HEK293 (cell line): ENCODE data around the gene FBL.

ENCODE experiments used
- CTCF ChIA-PET: fragments of 350-600 bp; formaldehyde crosslinking; extraction: SDS; loops from one replicate; lab custom pipeline; 2021; ENCODE audit warnings: antibody characterized with exemption; lab: Yijun Ruan, JAX
- POLR2A ChIA-PET: fragments of 300-600 bp; formaldehyde crosslinking; extraction: SDS; loops from one replicate; lab custom pipeline; 2020; ENCODE audit warnings: antibody characterized with exemption, inconsistent platforms; lab: Yijun Ruan, JAX
- H3K27ac ChIP-seq: fragments of 200-500 bp; sonication (Bioruptor generic); 2 replicates; pipeline ENCODE4 v1.5.1; 2014; ENCODE audit warnings: low read depth, low read length, control low read depth, inconsistent platforms; ENCODE audit errors: extremely low read depth
- H3K36me3 ChIP-seq, 2 experiments: fragments of 200-500 bp in 1 of 2; sonication (Bioruptor generic) in 1 of 2; 1 replicate in 1 of 2; 2 replicates in 1 of 2; pipeline ENCODE4 v1.5.1; 2014 to 2017; ENCODE audit warnings: inconsistent platforms in 2 of 2, low read length in 2 of 2; ENCODE audit not compliant: control insufficient read depth in 2 of 2, insufficient read depth in 1 of 2
- H3K4me1 ChIP-seq: fragments of 200-500 bp; sonication (Bioruptor generic); 2 replicates; pipeline ENCODE4 v1.5.1; 2014; ENCODE audit warnings: mild to moderate bottlenecking, low read length, inconsistent platforms; ENCODE audit not compliant: control insufficient read depth, insufficient read depth
- H3K4me3 ChIP-seq: 2 replicates; pipeline ENCODE4 v1.5.1; 2011; ENCODE audit warnings: low read depth, mild to moderate bottlenecking, control low read depth, low read length, moderate library complexity
- H3K9me3 ChIP-seq: fragments of 200-500 bp; sonication (Bioruptor generic); 2 replicates; pipeline ENCODE4 v1.5.1; 2014; ENCODE audit warnings: low read depth, low read length, inconsistent platforms; ENCODE audit not compliant: control insufficient read depth, insufficient read depth
- GFI1B ChIP-seq: fragments of 450-650 bp; formaldehyde crosslinking; IDR thresholded peaks from 2 replicates; pipeline ENCODE4 v1.5.1; 2016; ENCODE audit warnings: missing biosample characterization, missing genetic modification characterization
- GLIS2 ChIP-seq: fragments of 450-650 bp; formaldehyde crosslinking; IDR thresholded peaks from 2 replicates; pipeline ENCODE4 v1.5.1; 2016; ENCODE audit warnings: missing biosample characterization, missing genetic modification characterization
- IKZF3 ChIP-seq: fragments of 450-650 bp; IDR thresholded peaks from 2 replicates; pipeline ENCODE4 v1.5.0; 2018; ENCODE audit warnings: missing biosample characterization, mild to moderate bottlenecking, missing genetic modification characterization, moderate library complexity
- PRDM1 ChIP-seq: fragments of 450-650 bp; formaldehyde crosslinking; IDR thresholded peaks from 2 replicates; pipeline ENCODE4; 2016; ENCODE audit warnings: missing biosample characterization, missing genetic modification characterization
- RBAK ChIP-seq: fragments of 450-650 bp; formaldehyde crosslinking; IDR thresholded peaks from 2 replicates; pipeline ENCODE4 v1.5.1; 2016; ENCODE audit warnings: missing biosample characterization, missing genetic modification characterization
- YY1 ChIP-seq: fragments of 450-650 bp; formaldehyde crosslinking; IDR thresholded peaks from 2 replicates; pipeline ENCODE4 v1.5.1; 2018; ENCODE audit warnings: missing biosample characterization, missing genetic modification characterization
- ZBTB20 ChIP-seq: fragments of 450-650 bp; formaldehyde crosslinking; IDR thresholded peaks from 2 replicates; pipeline ENCODE4 v1.5.1; 2016; ENCODE audit warnings: missing biosample characterization, missing genetic modification characterization
- ZBTB48 ChIP-seq: fragments of 450-650 bp; formaldehyde crosslinking; IDR thresholded peaks from 2 replicates; pipeline ENCODE4 v1.5.1; 2016; ENCODE audit warnings: missing biosample characterization, missing genetic modification characterization
- ZNF133 ChIP-seq: fragments of 450-650 bp; formaldehyde crosslinking; IDR thresholded peaks from 2 replicates; pipeline ENCODE4 v1.5.1; 2016; ENCODE audit warnings: missing biosample characterization, missing genetic modification characterization
- ZNF157 ChIP-seq: fragments of 450-650 bp; formaldehyde crosslinking; IDR thresholded peaks from 2 replicates; pipeline ENCODE4 v1.5.1; 2016; ENCODE audit warnings: missing biosample characterization, missing genetic modification characterization
- ZNF175 ChIP-seq: fragments of 450-650 bp; formaldehyde crosslinking; IDR thresholded peaks from 2 replicates; pipeline ENCODE4 v1.5.1; 2016; ENCODE audit warnings: missing biosample characterization, missing genetic modification characterization
- ZNF184 ChIP-seq: fragments of 450-650 bp; IDR thresholded peaks from 2 replicates; pipeline ENCODE4 v1.5.1; 2018; ENCODE audit warnings: missing biosample characterization, mild to moderate bottlenecking, missing genetic modification characterization
- ZNF214 ChIP-seq: fragments of 450-650 bp; formaldehyde crosslinking; IDR thresholded peaks from 2 replicates; pipeline ENCODE4 v1.5.1; 2017; ENCODE audit warnings: missing biosample characterization, mild to moderate bottlenecking, missing genetic modification characterization, borderline replicate concordance
- ZNF239 ChIP-seq: fragments of 450-650 bp; formaldehyde crosslinking; IDR thresholded peaks from 2 replicates; pipeline ENCODE4 v1.5.1; 2016; ENCODE audit warnings: missing biosample characterization, missing genetic modification characterization
- ZNF266 ChIP-seq: fragments of 450-650 bp; formaldehyde crosslinking; IDR thresholded peaks from 2 replicates; pipeline ENCODE4 v1.5.1; 2016; ENCODE audit warnings: missing biosample characterization, missing genetic modification characterization, low read depth
- ZNF311 ChIP-seq: fragments of 450-650 bp; formaldehyde crosslinking; IDR thresholded peaks from 2 replicates; pipeline ENCODE4 v1.5.1; 2017; ENCODE audit warnings: missing biosample characterization, missing genetic modification characterization, borderline replicate concordance
- ZNF473 ChIP-seq: fragments of 450-650 bp; formaldehyde crosslinking; IDR thresholded peaks from 2 replicates; pipeline ENCODE4 v1.5.1; 2017; ENCODE audit warnings: missing biosample characterization, missing genetic modification characterization
- ZNF530 ChIP-seq: fragments of 450-650 bp; formaldehyde crosslinking; IDR thresholded peaks from 2 replicates; pipeline ENCODE4 v1.5.1; 2016; ENCODE audit warnings: low read depth, missing biosample characterization, missing genetic modification characterization
- ZNF623 ChIP-seq: fragments of 450-650 bp; formaldehyde crosslinking; IDR thresholded peaks from 2 replicates; pipeline ENCODE4 v1.5.1; 2016; ENCODE audit warnings: missing biosample characterization, missing genetic modification characterization
- ZNF626 ChIP-seq: fragments of 450-650 bp; sonication (Bioruptor Pico); formaldehyde crosslinking; IDR thresholded peaks from 2 replicates; pipeline ENCODE4 v1.5.1; 2018; ENCODE audit warnings: missing biosample characterization, missing genetic modification characterization, inconsistent platforms
- ZNF701 ChIP-seq: fragments of 450-650 bp; formaldehyde crosslinking; IDR thresholded peaks from 2 replicates; pipeline ENCODE4 v1.5.1; 2016; ENCODE audit warnings: missing biosample characterization, missing genetic modification characterization
- ZNF768 ChIP-seq: fragments of 450-650 bp; formaldehyde crosslinking; IDR thresholded peaks from 2 replicates; pipeline ENCODE4 v1.5.1; 2018; ENCODE audit warnings: missing biosample characterization, mild to moderate bottlenecking, missing genetic modification characterization
- ZNF785 ChIP-seq: fragments of 450-650 bp; formaldehyde crosslinking; IDR thresholded peaks from 2 replicates; pipeline ENCODE4 v1.5.1; 2016; ENCODE audit warnings: missing biosample characterization, missing genetic modification characterization
- ZNF837 ChIP-seq: fragments of 450-650 bp; formaldehyde crosslinking; IDR thresholded peaks from 2 replicates; pipeline ENCODE4 v1.5.1; 2016; ENCODE audit warnings: missing biosample characterization, missing genetic modification characterization
- TF ChIP-seq, protein P1 (sequence below): fragments of 450-650 bp; IDR thresholded peaks from 2 replicates; pipeline ENCODE4 v1.5.1; 2018; ENCODE audit warnings: missing biosample characterization, mild to moderate bottlenecking, missing genetic modification characterization
- TF ChIP-seq, protein P2 (sequence below): fragments of 450-650 bp; formaldehyde crosslinking; IDR thresholded peaks from 2 replicates; pipeline ENCODE4 v1.5.1; 2016; ENCODE audit warnings: missing biosample characterization, missing genetic modification characterization
- TF ChIP-seq, protein P3 (sequence below): fragments of 450-650 bp; formaldehyde crosslinking; IDR thresholded peaks from 2 replicates; pipeline ENCODE4 v1.5.1; 2016; ENCODE audit warnings: missing biosample characterization, missing genetic modification characterization
- TF ChIP-seq, protein P4 (sequence below): fragments of 450-650 bp; formaldehyde crosslinking; conservative IDR thresholded peaks from 2 replicates; pipeline ENCODE4 v1.5.1; 2016; ENCODE audit warnings: low read depth, missing biosample characterization, missing genetic modification characterization

The FBL gene

DNA sequence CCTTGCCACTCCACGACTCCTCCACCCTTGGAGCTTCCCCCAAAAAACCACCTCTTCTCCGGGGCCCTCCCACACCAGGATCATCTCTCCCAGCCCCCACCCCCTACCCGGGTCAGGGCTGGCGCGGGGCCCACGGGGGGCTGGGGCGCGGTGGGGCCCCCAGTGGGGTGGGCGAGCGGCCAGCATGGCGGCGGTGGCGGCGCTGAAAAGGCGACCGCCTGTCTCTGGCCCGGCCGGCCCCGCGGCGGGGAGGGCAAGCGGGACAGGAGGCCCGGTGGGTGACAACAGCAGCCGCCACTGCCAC, 13.1 kb downstream of the FBL start (continued):
- TF ChIP-seq ZNF701 = no peak
- 0 out of 2 replicates have a peak, but pooled peaks have one; percentile 73 for TF ChIP-seq ZNF785 (tag by site-specific recombination)
- no peak for TF ChIP-seq ZNF473 (tag by site-specific recombination)
- TF ChIP-seq, protein P1, sequence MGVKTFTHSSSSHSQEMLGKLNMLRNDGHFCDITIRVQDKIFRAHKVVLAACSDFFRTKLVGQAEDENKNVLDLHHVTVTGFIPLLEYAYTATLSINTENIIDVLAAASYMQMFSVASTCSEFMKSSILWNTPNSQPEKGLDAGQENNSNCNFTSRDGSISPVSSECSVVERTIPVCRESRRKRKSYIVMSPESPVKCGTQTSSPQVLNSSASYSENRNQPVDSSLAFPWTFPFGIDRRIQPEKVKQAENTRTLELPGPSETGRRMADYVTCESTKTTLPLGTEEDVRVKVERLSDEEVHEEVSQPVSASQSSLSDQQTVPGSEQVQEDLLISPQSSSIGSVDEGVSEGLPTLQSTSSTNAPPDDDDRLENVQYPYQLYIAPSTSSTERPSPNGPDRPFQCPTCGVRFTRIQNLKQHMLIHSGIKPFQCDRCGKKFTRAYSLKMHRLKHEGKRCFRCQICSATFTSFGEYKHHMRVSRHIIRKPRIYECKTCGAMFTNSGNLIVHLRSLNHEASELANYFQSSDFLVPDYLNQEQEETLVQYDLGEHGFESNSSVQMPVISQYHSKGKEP = peak; percentile 60; the same call in 1 of the 2 replicates
- 0 out of 2 replicates have a peak, but pooled peaks have one; percentile 0 for TF ChIP-seq RBAK
- no peak for TF ChIP-seq GLIS2 (tag by site-specific recombination)
- peak; percentile 79 for TF ChIP-seq YY1
- TF ChIP-seq ZNF626 (tag by site-specific recombination) = no peak
- no peak for TF ChIP-seq ZNF214 (tag by site-specific recombination)
- TF ChIP-seq, protein P2, sequence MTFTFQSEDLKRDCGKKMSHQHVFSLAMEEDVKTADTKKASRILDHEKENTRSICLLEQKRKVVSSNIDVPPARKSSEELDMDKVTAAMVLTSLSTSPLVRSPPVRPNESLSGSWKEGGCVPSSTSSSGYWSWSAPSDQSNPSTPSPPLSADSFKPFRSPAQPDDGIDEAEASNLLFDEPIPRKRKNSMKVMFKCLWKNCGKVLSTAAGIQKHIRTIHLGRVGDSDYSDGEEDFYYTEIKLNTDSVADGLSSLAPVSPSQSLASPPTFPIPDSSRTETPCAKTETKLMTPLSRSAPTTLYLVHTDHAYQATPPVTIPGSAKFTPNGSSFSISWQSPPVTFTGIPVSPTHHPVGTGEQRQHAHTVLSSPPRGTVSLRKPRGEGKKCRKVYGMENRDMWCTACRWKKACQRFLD = peak; percentile 86; the same call in 1 of the 2 replicates
- TF ChIP-seq, protein P3, sequence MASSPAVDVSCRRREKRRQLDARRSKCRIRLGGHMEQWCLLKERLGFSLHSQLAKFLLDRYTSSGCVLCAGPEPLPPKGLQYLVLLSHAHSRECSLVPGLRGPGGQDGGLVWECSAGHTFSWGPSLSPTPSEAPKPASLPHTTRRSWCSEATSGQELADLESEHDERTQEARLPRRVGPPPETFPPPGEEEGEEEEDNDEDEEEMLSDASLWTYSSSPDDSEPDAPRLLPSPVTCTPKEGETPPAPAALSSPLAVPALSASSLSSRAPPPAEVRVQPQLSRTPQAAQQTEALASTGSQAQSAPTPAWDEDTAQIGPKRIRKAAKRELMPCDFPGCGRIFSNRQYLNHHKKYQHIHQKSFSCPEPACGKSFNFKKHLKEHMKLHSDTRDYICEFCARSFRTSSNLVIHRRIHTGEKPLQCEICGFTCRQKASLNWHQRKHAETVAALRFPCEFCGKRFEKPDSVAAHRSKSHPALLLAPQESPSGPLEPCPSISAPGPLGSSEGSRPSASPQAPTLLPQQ (tag by site-specific recombination) = no peak; the same call in 1 of the 2 replicates
- TF ChIP-seq ZNF837 (tag by site-specific recombination) = 0 out of 2 replicates have a peak, but pooled peaks have one; percentile 19
- TF ChIP-seq IKZF3 (tag by site-specific recombination) = peak; percentile 9
- 0 out of 2 replicates have a peak, but pooled peaks have one; percentile 76 for TF ChIP-seq ZNF184
- 0 out of 2 replicates have a peak, but pooled peaks have one; percentile 6 for TF ChIP-seq ZNF530 (tag by site-specific recombination)
- no peak for TF ChIP-seq PRDM1

DNA sequence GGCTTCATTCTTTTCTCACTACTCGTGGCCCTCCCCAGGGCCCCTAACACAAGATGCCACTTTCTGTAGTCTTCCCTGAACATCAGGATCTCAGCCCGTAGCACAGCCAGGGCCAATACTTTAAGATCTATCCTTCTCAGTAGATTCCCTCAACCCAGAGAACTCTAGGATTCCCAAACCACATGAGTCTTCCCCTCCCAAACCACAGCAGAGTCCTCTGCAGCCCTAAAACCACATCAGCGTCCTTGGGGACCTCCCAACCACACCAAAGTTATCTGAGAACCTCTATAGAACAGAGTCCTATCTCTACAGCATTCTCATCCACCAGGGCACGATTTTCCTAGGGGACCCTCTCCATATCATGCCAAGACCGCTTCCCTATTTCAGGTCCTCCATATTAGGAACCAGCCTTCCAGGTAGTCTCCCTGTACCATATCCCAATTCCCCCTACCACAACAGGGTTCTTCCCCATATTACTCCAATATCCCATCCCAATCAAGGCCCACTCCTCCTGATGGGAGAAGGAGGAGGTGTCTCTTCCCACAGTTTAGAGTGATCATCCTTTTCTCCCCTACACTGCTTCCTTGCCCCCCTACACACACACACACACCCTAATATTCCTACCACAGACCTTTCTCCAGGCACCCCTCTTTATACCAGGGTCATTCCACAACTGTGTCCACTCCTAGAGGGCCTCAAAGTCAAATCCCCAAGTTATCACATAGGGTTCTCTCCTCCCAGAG, 13.7 kb downstream of the FBL start:
- no peaks in the 10 kb centered on the region for H3K9me3 ChIP-seq
- ChIA-PET CTCF (interaction anchor here (2.1 to 2.2 kb wide), 3 partner anchors 12 to 138 kb away, joined by 6 to 63 read pairs (median 16); partner anchors contain the start of genes FBL and PSMC4), POLR2A (interaction anchor here (1.1 to 2.2 kb wide), 4 partner anchors 8 to 28 kb away, joined by 4 to 124 read pairs (median 18); partner anchors contain the start of gene FBL)
- H3K36me3 ChIP-seq = peaks cover 79 to 80% of the 10 kb centered on the region in 2 experiments
- H3K4me3 ChIP-seq = peak overlapping the region; percentile 64
- peaks cover 18% of the 10 kb centered on the region for H3K4me1 ChIP-seq
- peak overlapping the region; percentile 95 for H3K27ac ChIP-seq
- TF ChIP-seq ZNF311 (tag by site-specific recombination) (no peak), ZNF768 (no peak), ZBTB20 (tag by site-specific recombination) (no peak), ZNF266 (tag by site-specific recombination) (peak; percentile 32; the same call in 1 of the 2 replicates), ZNF239 (tag by site-specific recombination) (no peak), ZNF133 (peak; percentile 17; the same call in 1 of the 2 replicates), ZNF175 (tag by site-specific recombination) (no peak; the same call in 1 of the 2 replicates), GFI1B (tag by site-specific recombination) (0 out of 2 replicates have a peak, but pooled peaks have one; percentile 9), ZNF623 (tag by site-specific recombination) (no peak), ZBTB48 (tag by site-specific recombination) (0 out of 2 replicates have a peak, but pooled peaks have one; percentile 38), ZNF473 (tag by site-specific recombination) (0 out of 2 replicates have a peak, but pooled peaks have one; percentile 37), ZNF785 (tag by site-specific recombination) (no peak; the same call in 1 of the 2 replicates), ZNF157 (tag by site-specific recombination) (no peak; the same call in 1 of the 2 replicates), ZNF530 (tag by site-specific recombination) (0 out of 2 replicates have a peak, but pooled peaks have one; percentile 5)
- TF ChIP-seq, protein P4, sequence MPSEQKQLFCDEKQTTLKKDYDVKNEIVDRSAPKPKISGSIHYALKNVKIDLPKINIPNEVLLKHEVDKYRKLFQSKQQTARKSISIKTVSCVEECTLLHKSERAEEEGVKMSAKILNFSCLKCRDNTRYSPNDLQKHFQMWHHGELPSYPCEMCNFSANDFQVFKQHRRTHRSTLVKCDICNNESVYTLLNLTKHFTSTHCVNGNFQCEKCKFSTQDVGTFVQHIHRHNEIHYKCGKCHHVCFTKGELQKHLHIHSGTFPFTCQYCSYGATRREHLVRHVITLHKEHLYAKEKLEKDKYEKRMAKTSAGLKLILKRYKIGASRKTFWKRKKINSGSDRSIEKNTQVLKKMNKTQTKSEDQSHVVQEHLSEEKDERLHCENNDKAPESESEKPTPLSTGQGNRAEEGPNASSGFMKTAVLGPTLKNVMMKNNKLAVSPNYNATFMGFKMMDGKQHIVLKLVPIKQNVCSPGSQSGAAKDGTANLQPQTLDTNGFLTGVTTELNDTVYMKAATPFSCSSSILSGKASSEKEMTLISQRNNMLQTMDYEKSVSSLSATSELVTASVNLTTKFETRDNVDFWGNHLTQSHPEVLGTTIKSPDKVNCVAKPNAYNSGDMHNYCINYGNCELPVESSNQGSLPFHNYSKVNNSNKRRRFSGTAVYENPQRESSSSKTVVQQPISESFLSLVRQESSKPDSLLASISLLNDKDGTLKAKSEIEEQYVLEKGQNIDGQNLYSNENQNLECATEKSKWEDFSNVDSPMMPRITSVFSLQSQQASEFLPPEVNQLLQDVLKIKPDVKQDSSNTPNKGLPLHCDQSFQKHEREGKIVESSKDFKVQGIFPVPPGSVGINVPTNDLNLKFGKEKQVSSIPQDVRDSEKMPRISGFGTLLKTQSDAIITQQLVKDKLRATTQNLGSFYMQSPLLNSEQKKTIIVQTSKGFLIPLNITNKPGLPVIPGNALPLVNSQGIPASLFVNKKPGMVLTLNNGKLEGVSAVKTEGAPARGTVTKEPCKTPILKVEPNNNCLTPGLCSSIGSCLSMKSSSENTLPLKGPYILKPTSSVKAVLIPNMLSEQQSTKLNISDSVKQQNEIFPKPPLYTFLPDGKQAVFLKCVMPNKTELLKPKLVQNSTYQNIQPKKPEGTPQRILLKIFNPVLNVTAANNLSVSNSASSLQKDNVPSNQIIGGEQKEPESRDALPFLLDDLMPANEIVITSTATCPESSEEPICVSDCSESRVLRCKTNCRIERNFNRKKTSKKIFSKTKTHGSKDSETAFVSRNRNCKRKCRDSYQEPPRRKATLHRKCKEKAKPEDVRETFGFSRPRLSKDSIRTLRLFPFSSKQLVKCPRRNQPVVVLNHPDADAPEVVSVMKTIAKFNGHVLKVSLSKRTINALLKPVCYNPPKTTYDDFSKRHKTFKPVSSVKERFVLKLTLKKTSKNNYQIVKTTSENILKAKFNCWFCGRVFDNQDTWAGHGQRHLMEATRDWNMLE (tag by site-specific recombination) = no peak
